HepG2 (cell line): ENCODE measurements around the gene SHROOM1. TPM values are rescaled to one million over a fixed set of nuclear protein-coding genes. Genes with fewer than 3 reads are reported as not detected.

ENCODE experiments used
- BORCS8-MEF2B ChIP-seq: sonication (generic); formaldehyde crosslinking; IDR thresholded peaks from 2 replicates; pipeline ENCODE4 v1.8.0; 2022; ENCODE audit warnings: mild to moderate bottlenecking, missing genetic modification reagents
- BRCA1 ChIP-seq: sonication (generic); formaldehyde crosslinking; IDR thresholded peaks from 2 replicates; pipeline ENCODE4 v1.4.0; 2020; ENCODE audit warnings: missing genetic modification reagents
- CHD4 ChIP-seq: fragments of 200-600 bp; sonication (generic); IDR thresholded peaks from 2 replicates; pipeline ENCODE4 v1.7.0; 2017; ENCODE audit warnings: mild to moderate bottlenecking, low read length, borderline replicate concordance
- CREM ChIP-seq, 2 experiments: sonication (generic) in 1 of 2; formaldehyde crosslinking in 1 of 2; IDR thresholded peaks; 2 replicates each; pipeline versions ENCODE4 v1.4.0 to v1.6.1; 2016 to 2020; ENCODE audit warnings: antibody characterized with exemption in 1 of 2, mild to moderate bottlenecking in 1 of 2, missing genetic modification reagents in 1 of 2
- EED ChIP-seq: sonication (generic); formaldehyde crosslinking; IDR thresholded peaks from 2 replicates; pipeline ENCODE4 v1.5.0; 2020; ENCODE audit warnings: mild to moderate bottlenecking, missing genetic modification reagents
- HMG20A ChIP-seq: IDR thresholded peaks from 2 replicates; pipeline ENCODE4 v1.6.1; 2016; ENCODE audit warnings: borderline replicate concordance
- HMG20B ChIP-seq: conservative IDR thresholded peaks from 2 replicates; pipeline ENCODE4 v1.6.1; 2016; ENCODE audit warnings: missing genetic modification reagents, missing compliant biosample characterization
- IRF2 ChIP-seq: IDR thresholded peaks from 2 replicates; pipeline ENCODE4 v1.6.1; 2018; ENCODE audit warnings: missing genetic modification reagents, missing compliant biosample characterization
- IRX3 ChIP-seq: sonication (generic); formaldehyde crosslinking; IDR thresholded peaks from 2 replicates; pipeline ENCODE4 v1.8.1; 2023; ENCODE audit warnings: mild to moderate bottlenecking, low read depth, missing genetic modification reagents, borderline replicate concordance
- NR2F6 ChIP-seq, 2 experiments: IDR thresholded peaks; 2 replicates each; pipeline ENCODE4 v1.6.1; 2016; ENCODE audit warnings: antibody characterized with exemption in 1 of 2, mild to moderate bottlenecking in 1 of 2
- PAX8 ChIP-seq: sonication (generic); formaldehyde crosslinking; IDR thresholded peaks from 2 replicates; pipeline ENCODE4 v1.8.0; 2022; ENCODE audit warnings: mild to moderate bottlenecking, missing genetic modification reagents, borderline replicate concordance
- SOX6 ChIP-seq, 2 experiments: fragments of 450-650 bp in 1 of 2; sonication (generic) in 1 of 2; formaldehyde crosslinking in 1 of 2; IDR thresholded peaks; 2 replicates each; pipeline versions ENCODE4 v1.4.0 to v1.6.1; 2017 to 2020; ENCODE audit warnings: antibody characterized with exemption in 1 of 2, mild to moderate bottlenecking in 1 of 2, missing genetic modification reagents in 1 of 2
- SYNCRIP ChIP-seq: fragments of 200-400 bp; formaldehyde crosslinking; IDR thresholded peaks from 2 replicates; pipeline ENCODE4 v1.6.1; 2018; ENCODE audit warnings: mild to moderate bottlenecking, low read depth, low read length; ENCODE audit not compliant: insufficient read depth
- ZNF121 ChIP-seq: sonication (generic); formaldehyde crosslinking; IDR thresholded peaks from 2 replicates; pipeline ENCODE4 v1.5.0; 2020; ENCODE audit warnings: mild to moderate bottlenecking, missing genetic modification reagents
- ZNF329 ChIP-seq: sonication (generic); formaldehyde crosslinking; IDR thresholded peaks from 2 replicates; pipeline ENCODE4 v1.9.0; 2021; ENCODE audit warnings: low read depth, mild to moderate bottlenecking, missing genetic modification reagents
- ZNF644 ChIP-seq: IDR thresholded peaks from 2 replicates; pipeline ENCODE4 v1.6.1; 2016; ENCODE audit warnings: low read depth
- ZZZ3 ChIP-seq: sonication (generic); formaldehyde crosslinking; IDR thresholded peaks from 2 replicates; pipeline ENCODE4 v1.4.0; 2020; ENCODE audit warnings: missing genetic modification reagents, mild to moderate bottlenecking, borderline replicate concordance
- polyA plus RNA-seq, 8 experiments: library from polyadenylated mRNA; depleted of rRNA in 3 of 8; stranded (reverse) in 7 of 8; unstranded in 1 of 8; fragments of >200 nt; fragmentation: Illumina TruSeq in 4 of 8; extraction: Trizol in 4 of 8; gene quantifications; 2 replicates each; pipeline versions ENCODE4 v1.2.1 to v1.2.3, GENCODE V29; 2011 to 2016; ENCODE audit warnings: low read depth in 4 of 8, missing spikeins in 1 of 8, mixed read lengths in 1 of 8; ENCODE audit not compliant: insufficient read depth in 1 of 8
- total RNA-seq, 5 experiments: library from RNA; depleted of rRNA; stranded (reverse); fragments of >200 nt; fragmentation: Illumina TruSeq; extraction: Trizol; gene quantifications; 2 replicates each; pipeline ENCODE4 v1.2.3, GENCODE V29; 2016; ENCODE audit warnings: low read depth in 1 of 5
- TF ChIP-seq, protein P1 (sequence below): sonication (generic); formaldehyde crosslinking; IDR thresholded peaks from 2 replicates; pipeline ENCODE4 v1.4.0; 2020; ENCODE audit warnings: missing genetic modification reagents
- TF ChIP-seq, protein P2 (sequence below): sonication (generic); formaldehyde crosslinking; IDR thresholded peaks from 2 replicates; pipeline ENCODE4 v1.8.0; 2022; ENCODE audit warnings: missing genetic modification reagents, mild to moderate bottlenecking, borderline replicate concordance
- TF ChIP-seq, protein P3 (sequence below): sonication (generic); formaldehyde crosslinking; IDR thresholded peaks from 2 replicates; pipeline ENCODE4 v1.4.0; 2020; ENCODE audit warnings: missing genetic modification reagents
- TF ChIP-seq, protein P4 (sequence below): sonication (generic); formaldehyde crosslinking; IDR thresholded peaks from 2 replicates; pipeline ENCODE4 v1.8.1; 2023; ENCODE audit warnings: mild to moderate bottlenecking, missing genetic modification reagents
- TF ChIP-seq, protein P5 (sequence below): sonication (generic); formaldehyde crosslinking; IDR thresholded peaks from 2 replicates; pipeline ENCODE4 v1.4.0; 2020; ENCODE audit warnings: missing genetic modification reagents, mild to moderate bottlenecking, borderline replicate concordance

The SHROOM1 gene
- total and polyA plus RNA-seq, 2 of the 13 experiments (the other 11 are each of a cell fraction or from before 2014, with no cell fraction given), result 18.2 to 25.7 TPM

DNA sequence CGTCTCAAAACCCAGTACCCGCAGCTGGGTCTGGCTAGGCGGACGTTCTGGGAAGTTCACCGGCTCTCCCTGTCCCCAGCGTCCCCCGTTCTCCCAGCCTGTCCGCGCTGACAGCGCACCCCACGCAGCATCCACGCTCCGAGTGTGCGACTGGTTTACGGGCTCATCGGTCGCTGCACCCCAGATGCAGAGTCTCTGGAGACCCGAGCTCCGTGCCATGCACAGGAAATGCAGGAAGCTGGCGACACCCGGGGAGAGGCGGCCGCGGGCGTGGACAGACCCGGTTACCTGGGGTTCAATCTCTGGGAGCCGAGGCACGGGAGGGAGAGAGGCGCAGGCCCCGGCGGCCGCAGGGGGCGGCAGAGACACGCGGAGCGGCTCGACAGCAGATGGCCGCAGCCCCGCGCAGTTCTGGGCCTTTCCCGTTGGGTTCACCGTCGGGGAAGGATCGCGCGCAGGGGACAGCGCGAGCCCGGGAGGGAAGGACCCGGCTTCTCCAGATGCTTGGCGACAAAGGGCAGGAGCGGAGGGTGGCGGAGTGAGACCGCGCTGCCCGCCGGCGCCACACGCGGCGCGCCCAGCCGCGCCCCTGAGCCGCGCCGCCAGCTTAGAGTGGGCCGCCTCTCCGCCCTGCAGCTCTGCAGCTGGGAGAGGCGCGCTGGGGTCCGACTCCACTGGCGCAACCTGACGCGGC is 558 bp downstream of the SHROOM1 start (continued):
- TF ChIP-seq ZNF644, result no peak
- no peak for TF ChIP-seq EED
- peak; percentile 44 for TF ChIP-seq ZNF121 (CRISPR knock-in tag)
- no peak for TF ChIP-seq CREM (IDR thresholded peaks at IDR 0.05)
- no peak for TF ChIP-seq CREM (CRISPR knock-in tag; IDR thresholded peaks at IDR 0.05)
- TF ChIP-seq BORCS8-MEF2B (CRISPR knock-in tag), result peak; percentile 62; the same call in 1 of the 2 replicates
- peak; percentile 60; the same call in 1 of the 2 replicates for TF ChIP-seq ZZZ3 (CRISPR knock-in tag)
- no peak for TF ChIP-seq SOX6 (IDR thresholded peaks at IDR 0.05)
- TF ChIP-seq SOX6 (CRISPR knock-in tag; IDR thresholded peaks at IDR 0.05), result peak; percentile 62
- TF ChIP-seq BRCA1 (CRISPR knock-in tag), result no peak
- peak; percentile 21; the same call in 1 of the 2 replicates for TF ChIP-seq IRF2
- TF ChIP-seq, protein P1, sequence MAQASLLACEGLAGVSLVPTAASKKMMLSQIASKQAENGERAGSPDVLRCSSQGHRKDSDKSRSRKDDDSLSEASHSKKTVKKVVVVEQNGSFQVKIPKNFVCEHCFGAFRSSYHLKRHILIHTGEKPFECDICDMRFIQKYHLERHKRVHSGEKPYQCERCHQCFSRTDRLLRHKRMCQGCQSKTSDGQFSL (CRISPR knock-in tag), result no peak
- TF ChIP-seq HMG20A (CRISPR knock-in tag), result no peak
- no peak for TF ChIP-seq NR2F6 (IDR thresholded peaks at IDR 0.05)
- no peak for TF ChIP-seq NR2F6 (CRISPR knock-in tag; IDR thresholded peaks at IDR 0.05)
- no peak for TF ChIP-seq CHD4
- TF ChIP-seq, protein P2, sequence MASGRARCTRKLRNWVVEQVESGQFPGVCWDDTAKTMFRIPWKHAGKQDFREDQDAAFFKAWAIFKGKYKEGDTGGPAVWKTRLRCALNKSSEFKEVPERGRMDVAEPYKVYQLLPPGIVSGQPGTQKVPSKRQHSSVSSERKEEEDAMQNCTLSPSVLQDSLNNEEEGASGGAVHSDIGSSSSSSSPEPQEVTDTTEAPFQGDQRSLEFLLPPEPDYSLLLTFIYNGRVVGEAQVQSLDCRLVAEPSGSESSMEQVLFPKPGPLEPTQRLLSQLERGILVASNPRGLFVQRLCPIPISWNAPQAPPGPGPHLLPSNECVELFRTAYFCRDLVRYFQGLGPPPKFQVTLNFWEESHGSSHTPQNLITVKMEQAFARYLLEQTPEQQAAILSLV, result no peak
- TF ChIP-seq, protein P3, sequence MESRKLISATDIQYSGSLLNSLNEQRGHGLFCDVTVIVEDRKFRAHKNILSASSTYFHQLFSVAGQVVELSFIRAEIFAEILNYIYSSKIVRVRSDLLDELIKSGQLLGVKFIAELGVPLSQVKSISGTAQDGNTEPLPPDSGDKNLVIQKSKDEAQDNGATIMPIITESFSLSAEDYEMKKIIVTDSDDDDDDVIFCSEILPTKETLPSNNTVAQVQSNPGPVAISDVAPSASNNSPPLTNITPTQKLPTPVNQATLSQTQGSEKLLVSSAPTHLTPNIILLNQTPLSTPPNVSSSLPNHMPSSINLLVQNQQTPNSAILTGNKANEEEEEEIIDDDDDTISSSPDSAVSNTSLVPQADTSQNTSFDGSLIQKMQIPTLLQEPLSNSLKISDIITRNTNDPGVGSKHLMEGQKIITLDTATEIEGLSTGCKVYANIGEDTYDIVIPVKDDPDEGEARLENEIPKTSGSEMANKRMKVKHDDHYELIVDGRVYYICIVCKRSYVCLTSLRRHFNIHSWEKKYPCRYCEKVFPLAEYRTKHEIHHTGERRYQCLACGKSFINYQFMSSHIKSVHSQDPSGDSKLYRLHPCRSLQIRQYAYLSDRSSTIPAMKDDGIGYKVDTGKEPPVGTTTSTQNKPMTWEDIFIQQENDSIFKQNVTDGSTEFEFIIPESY (CRISPR knock-in tag), result no peak
- TF ChIP-seq IRX3, result peak; percentile 34; the same call in 1 of the 2 replicates
- TF ChIP-seq, protein P4, sequence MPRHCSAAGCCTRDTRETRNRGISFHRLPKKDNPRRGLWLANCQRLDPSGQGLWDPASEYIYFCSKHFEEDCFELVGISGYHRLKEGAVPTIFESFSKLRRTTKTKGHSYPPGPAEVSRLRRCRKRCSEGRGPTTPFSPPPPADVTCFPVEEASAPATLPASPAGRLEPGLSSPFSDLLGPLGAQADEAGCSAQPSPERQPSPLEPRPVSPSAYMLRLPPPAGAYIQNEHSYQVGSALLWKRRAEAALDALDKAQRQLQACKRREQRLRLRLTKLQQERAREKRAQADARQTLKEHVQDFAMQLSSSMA (CRISPR knock-in tag), result peak; percentile 10; the same call in 1 of the 2 replicates
- TF ChIP-seq HMG20B (CRISPR knock-in tag), result no peak
- TF ChIP-seq, protein P5, sequence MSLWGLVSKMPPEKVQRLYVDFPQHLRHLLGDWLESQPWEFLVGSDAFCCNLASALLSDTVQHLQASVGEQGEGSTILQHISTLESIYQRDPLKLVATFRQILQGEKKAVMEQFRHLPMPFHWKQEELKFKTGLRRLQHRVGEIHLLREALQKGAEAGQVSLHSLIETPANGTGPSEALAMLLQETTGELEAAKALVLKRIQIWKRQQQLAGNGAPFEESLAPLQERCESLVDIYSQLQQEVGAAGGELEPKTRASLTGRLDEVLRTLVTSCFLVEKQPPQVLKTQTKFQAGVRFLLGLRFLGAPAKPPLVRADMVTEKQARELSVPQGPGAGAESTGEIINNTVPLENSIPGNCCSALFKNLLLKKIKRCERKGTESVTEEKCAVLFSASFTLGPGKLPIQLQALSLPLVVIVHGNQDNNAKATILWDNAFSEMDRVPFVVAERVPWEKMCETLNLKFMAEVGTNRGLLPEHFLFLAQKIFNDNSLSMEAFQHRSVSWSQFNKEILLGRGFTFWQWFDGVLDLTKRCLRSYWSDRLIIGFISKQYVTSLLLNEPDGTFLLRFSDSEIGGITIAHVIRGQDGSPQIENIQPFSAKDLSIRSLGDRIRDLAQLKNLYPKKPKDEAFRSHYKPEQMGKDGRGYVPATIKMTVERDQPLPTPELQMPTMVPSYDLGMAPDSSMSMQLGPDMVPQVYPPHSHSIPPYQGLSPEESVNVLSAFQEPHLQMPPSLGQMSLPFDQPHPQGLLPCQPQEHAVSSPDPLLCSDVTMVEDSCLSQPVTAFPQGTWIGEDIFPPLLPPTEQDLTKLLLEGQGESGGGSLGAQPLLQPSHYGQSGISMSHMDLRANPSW, result no peak
- no peak for TF ChIP-seq SYNCRIP
- no peak; the same call in 1 of the 2 replicates for TF ChIP-seq PAX8 (CRISPR knock-in tag)
- no peak for TF ChIP-seq ZNF329 (CRISPR knock-in tag)
